Mesothelial cell of epicardium (in vitro differentiated cells): ENCODE data around the gene RPL21. TPM values are rescaled to one million over a fixed set of nuclear protein-coding genes. Genes with fewer than 3 reads are reported as not detected.

Experiments
- DNase-seq, 2 experiments: peaks; one replicate each; pipeline ENCODE4 v3.0.0; 2021; ENCODE audit warnings: low spot score in 2 of 2; ENCODE audit not compliant: unreplicated experiment in 2 of 2
- H3K27ac Mint-ChIP-seq: 2 replicates; pipeline ENCODE4 v1.8.0; 2021; ENCODE audit warnings: mixed read lengths
- H3K27me3 Mint-ChIP-seq: 2 replicates; pipeline ENCODE4 v1.8.0; 2021; ENCODE audit warnings: low read depth, mixed read lengths
- H3K36me3 Mint-ChIP-seq: 2 replicates; pipeline ENCODE4 v1.8.0; 2021; ENCODE audit warnings: mixed read lengths
- H3K4me1 Mint-ChIP-seq: 2 replicates; pipeline ENCODE4 v1.8.0; 2021; ENCODE audit warnings: mixed read lengths
- H3K4me3 Mint-ChIP-seq: 2 replicates; pipeline ENCODE4 v1.8.0; 2021; ENCODE audit warnings: mild to moderate bottlenecking, moderate library complexity, mixed read lengths
- H3K9me3 Mint-ChIP-seq: 2 replicates; pipeline ENCODE4 v1.8.0; 2021; ENCODE audit warnings: mixed read lengths
- total RNA-seq: library from RNA; stranded (reverse); gene quantifications from 3 replicates; pipeline ENCODE4 v1.2.1, GENCODE V29; 2021
- TF ChIP-seq, protein P1 (sequence below): fragments of 200-600 bp; sonication (generic); IDR thresholded peaks from one replicate; pipeline ENCODE4 v1.5.0; 2021; ENCODE audit warnings: antibody characterized with exemption; ENCODE audit not compliant: unreplicated experiment

The RPL21 gene
- total RNA-seq, 1 donor from 2014 or later = 851 TPM

DNA sequence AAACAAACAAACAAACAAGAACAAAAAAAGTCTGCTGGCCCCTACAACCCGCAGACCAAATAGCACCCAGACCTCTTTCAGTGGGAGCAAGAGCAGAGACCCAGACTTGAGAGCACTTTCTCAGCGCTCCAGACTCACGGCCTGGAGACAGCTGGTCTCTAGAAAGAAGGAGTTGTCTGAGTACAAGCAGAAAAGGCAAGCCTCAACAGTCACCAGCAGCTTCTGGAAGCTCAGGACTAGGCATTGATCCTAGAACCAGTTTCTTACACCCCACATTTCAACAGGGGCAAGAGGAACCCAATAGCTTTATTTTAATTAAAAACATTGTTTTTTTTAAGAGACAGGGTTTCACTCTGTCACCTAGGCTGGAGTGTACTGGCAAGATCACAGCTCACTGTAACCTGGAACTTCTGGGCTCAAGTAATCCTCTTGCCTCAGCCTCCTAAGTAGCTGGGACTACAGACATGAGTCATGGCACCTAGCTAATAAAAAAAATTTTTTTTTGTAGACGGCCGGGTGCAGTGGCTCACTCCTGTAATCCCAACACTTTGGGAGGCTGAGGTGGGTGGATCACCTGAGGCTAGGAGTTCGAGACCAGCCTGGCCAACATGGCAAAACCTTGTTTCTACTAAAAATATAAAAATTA lies 49.7 kb downstream of the RPL21 start:
- no peaks in the 10 kb centered on the region for H3K4me1 Mint-ChIP-seq
- no peak for DNase-seq
- H3K9me3 Mint-ChIP-seq = peaks cover 13% of the 10 kb centered on the region
- peaks cover 13% of the 10 kb centered on the region for H3K27me3 Mint-ChIP-seq
- TF ChIP-seq, protein P1, sequence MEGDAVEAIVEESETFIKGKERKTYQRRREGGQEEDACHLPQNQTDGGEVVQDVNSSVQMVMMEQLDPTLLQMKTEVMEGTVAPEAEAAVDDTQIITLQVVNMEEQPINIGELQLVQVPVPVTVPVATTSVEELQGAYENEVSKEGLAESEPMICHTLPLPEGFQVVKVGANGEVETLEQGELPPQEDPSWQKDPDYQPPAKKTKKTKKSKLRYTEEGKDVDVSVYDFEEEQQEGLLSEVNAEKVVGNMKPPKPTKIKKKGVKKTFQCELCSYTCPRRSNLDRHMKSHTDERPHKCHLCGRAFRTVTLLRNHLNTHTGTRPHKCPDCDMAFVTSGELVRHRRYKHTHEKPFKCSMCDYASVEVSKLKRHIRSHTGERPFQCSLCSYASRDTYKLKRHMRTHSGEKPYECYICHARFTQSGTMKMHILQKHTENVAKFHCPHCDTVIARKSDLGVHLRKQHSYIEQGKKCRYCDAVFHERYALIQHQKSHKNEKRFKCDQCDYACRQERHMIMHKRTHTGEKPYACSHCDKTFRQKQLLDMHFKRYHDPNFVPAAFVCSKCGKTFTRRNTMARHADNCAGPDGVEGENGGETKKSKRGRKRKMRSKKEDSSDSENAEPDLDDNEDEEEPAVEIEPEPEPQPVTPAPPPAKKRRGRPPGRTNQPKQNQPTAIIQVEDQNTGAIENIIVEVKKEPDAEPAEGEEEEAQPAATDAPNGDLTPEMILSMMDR = no peak
- no peak overlapping the region for H3K27ac Mint-ChIP-seq
- no peaks in the 10 kb centered on the region for H3K36me3 Mint-ChIP-seq
- H3K4me3 Mint-ChIP-seq = no peak overlapping the region

DNA sequence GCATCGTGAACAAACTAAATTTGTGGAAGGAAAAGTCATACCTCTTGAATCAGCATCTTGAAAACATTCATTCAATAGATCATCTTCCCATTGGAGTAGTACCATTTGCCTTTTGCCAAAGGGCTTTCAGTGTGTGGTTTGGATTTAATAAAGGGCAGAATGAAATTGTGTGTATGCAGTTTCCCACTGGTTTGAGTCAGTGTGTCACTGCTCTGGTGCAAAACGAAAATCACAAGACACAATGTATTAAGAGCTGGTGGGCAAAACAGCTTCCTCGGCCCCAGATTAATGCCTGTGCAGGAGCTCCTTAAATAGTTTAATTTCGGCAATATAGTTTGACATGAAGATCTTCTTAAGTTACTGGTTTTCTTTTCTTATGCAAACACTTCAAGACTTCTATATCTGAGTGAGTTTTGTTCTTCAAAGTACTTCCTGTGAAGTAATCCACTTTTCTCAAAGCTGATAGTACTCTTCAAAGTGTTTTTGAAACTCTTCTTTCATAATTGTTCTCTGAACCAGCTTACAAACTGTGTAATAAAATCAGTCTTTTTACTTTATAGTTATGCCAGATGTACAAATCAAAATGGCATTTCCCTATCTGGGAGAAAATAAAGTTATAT lies 51.4 kb downstream of the RPL21 start:
- H3K9me3 Mint-ChIP-seq = peaks cover 13% of the 10 kb centered on the region
- DNase-seq = no peak
- no peaks in the 10 kb centered on the region for H3K4me1 Mint-ChIP-seq
- peak overlapping the region; percentile 6 for H3K27ac Mint-ChIP-seq
- TF ChIP-seq, protein P1 = no peak
- peaks cover 4% of the 10 kb centered on the region for H3K27me3 Mint-ChIP-seq
- no peaks in the 10 kb centered on the region for H3K36me3 Mint-ChIP-seq
- H3K4me3 Mint-ChIP-seq = no peak overlapping the region

DNA sequence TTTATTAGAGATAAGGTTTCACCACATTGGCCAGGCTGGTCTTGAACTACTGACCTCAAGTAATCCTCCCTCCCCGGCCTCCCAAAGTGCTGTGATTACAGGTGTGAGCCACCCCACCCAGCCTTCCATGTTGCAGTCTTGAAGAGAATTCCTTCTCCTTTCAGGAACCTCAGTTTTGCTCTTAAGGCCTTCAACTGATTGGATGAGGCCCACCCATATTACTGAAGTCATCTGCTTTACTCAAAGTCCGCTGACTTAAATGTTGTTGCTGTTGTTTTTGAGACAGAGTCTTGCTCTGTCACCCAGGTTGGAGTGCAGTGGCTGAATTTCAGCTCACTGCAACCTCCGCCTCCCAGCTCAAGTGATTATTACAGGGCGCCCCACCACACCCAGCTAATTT lies 52.7 kb downstream of the RPL21 start:
- Mint-ChIP-seq H3K27ac (no peak overlapping the region), H3K4me1 (no peaks in the 10 kb centered on the region), H3K9me3 (peaks cover 13% of the 10 kb centered on the region), H3K4me3 (no peak overlapping the region), H3K27me3 (no peaks in the 10 kb centered on the region), H3K36me3 (no peaks in the 10 kb centered on the region)
- TF ChIP-seq, protein P1 = no peak
- no peak for DNase-seq

DNA sequence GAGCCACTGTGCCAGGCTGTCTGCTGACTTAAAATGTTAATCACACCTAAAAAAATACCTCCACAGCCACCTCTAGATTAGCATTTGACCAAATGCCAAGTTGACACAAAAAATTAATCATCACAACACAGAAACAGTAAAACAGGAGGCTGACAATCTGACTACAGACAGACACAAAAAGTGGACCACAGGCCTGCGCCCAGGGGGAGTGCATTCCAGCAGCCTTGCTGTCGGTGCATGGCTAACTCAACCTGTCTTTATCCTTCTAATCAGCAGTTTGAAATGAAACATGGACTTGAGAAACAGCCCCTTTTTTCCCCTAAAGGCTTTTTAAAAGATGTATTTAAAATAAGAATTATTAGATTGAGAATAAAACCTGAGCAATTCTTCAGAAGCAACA lies 53.3 kb downstream of the RPL21 start:
- no peak overlapping the region for H3K27ac Mint-ChIP-seq
- H3K4me3 Mint-ChIP-seq = no peak overlapping the region
- H3K36me3 Mint-ChIP-seq = no peaks in the 10 kb centered on the region
- TF ChIP-seq, protein P1 = no peak
- H3K27me3 Mint-ChIP-seq = no peaks in the 10 kb centered on the region
- no peaks in the 10 kb centered on the region for H3K4me1 Mint-ChIP-seq
- peaks cover 13% of the 10 kb centered on the region for H3K9me3 Mint-ChIP-seq
- no peak for DNase-seq

Other genes with a start within 250 kb of the RPL21 start
- 22.3 to 23.2 TPM (median 23.0 TPM) in 3 replicates for gene USP12, start 79.7 kb upstream of the RPL21 start, total RNA-seq
- 8.8 to 10.5 TPM (median 9.1 TPM) in 3 replicates for gene RASL11A, start 19.3 kb downstream of the RPL21 start, total RNA-seq
- gene GTF3A, start 173.1 kb downstream of the RPL21 start, total RNA-seq = 47.5 to 53.7 TPM (median 48.6 TPM) in 3 replicates
- 39.1 to 41.1 TPM (median 40.4 TPM) in 3 replicates for gene MTIF3, start 199.0 kb downstream of the RPL21 start, total RNA-seq